CD4-positive, alpha-beta T cell treated with Interleukin-17A for 4 hours (primary cell): Measurements from ENCODE around the gene PTPN11.
"Not testable (repeated sequence)": the region's sequence is repeated elsewhere in the genome, so short reads cannot be mapped to it uniquely, and the experiment has no call there.

Source experiments
- DNase-seq: peaks from one replicate; pipeline ENCODE4 v3.0.0-alpha.2; 2020; ENCODE audit warnings: mixed read lengths

PTPN11 gene

DNA sequence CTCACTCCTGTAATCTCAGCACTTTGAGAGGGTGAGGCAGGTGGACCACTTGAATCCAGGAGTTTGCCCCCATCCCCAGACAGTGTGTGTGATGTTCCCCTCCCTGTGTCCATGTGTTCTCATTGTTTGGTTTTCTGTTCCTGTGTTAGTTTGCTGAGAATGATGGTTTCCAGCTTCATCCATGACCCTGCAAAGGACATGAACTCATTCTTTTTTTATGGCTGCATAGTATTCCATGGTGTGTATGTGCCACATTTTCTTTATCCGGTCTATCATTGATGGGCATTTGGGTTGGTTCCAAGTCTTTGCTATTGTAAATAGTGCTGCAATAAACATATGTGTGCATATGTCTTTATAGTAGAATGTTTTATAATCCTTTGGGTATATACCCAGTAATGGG, 38.4 kb downstream of the PTPN11 start:
- not testable (repeated sequence) for DNase-seq

DNA sequence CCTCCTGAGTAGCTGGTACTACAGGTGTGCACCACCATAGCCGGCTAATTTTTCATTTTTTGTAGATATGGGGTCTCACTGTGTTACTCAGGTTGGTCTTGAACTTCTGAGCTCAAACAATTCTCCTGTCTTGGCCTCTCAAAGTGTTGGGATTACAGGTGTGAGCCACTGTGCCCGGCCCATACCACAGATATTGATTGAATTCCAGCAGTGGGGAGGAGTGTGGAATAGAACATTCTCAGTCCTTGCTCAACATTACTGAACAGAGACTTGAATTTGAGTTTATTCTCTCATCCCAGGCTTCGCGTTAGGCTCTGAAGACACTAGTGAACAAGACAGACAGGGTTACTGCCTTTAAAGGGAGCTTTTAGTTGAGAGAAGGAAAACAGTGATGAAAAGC, 39.6 kb downstream of the PTPN11 start:
- no peak for DNase-seq

DNA sequence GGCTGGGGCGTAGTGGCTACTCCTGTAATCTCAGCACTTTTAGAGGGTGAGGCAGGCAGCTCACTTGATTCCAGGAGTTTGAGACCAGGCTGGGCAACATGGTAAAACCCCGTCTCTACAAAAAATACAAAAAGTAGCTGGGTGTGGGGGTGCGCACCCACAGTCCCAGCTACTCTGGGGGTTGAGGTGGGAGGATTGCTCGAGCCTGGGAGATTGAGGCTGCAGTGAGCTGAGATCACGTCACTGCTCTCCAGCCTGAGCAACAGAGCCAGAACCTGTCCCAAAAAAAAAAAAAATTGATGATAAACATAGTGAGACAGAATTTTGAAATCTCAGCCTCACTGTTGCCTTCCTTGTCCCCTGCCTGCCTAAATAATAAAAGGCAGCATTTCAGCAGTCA, 40.0 kb downstream of the PTPN11 start:
- DNase-seq, result no peak

DNA sequence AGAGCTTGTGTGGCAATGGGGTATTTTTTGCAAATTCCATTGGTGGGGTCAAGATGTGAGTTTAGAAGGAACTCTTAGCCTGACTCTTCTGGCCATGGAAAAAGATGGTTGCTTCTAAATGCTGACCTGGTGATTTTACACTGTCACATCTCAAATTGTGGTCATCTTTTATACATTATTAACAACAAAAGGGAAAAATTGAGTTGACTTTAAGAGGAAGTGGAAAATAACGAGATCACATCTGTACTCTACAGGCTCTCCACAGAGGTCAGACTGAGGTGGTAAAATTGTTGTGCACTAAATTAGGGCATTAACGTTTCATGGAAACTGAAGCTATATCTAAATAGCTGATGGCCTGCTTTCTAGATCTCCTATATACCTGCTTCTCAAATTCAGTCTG, 44.7 kb downstream of the PTPN11 start:
- DNase-seq, result no peak

DNA sequence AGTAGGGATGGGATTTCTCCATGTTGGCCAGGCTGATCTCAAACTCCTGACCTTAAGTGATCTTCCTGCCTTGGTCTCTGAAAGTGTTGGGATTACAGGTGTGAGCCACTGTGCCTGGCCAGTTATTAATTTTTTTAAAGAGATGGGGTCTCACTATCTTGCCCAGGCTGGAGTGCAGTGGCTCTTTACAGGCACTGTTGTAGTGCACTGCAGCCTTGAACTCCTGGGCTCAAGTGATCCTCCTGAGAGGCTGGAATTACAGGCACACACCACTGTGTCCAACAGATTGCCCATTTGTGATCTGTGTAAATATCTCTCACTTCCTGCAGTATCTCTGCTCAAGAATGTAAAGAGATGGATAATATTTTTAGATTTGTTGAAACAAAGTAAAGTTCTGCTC, 45.9 kb downstream of the PTPN11 start:
- no peak for DNase-seq

DNA sequence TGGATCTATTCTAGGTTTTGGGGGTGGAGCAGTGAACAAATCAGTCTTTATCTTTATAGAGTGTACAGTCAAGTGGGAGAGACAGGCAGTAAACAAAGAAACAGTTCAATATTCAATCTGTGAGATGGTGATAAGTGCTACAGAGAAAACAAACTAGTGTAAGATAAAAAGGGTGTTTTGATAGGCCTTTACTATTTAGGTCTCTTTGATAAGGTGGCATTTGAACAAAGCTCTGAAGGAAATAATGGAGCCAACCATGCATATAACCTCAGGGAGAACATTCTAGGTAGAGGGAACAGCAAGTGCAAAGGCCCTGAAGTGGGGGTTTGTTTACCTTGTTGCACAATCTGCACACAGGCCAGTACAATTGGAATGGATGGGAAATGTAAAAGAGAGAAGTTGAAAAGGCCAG, 47.3 kb downstream of the PTPN11 start:
- no peak for DNase-seq

DNA sequence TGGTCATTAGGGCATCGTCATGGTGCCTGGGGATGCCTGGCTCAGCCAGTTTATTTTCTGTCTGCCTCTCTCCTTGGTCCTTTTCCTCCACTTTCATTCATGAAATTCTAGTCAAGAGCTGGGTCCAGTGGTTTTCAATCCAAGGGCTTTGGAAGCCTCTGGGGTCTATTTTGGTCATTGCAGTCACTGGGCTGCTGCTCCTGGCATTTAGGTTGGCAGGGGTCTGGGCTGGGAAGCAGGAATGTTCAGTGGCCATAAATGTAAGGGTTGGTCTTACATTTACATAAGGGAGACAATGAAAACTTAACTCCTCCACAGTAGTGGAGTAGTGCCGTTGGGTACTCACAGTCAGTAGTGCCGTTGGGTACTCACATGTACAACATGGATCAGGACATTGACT, 48.1 kb downstream of the PTPN11 start:
- DNase-seq, result no peak

DNA sequence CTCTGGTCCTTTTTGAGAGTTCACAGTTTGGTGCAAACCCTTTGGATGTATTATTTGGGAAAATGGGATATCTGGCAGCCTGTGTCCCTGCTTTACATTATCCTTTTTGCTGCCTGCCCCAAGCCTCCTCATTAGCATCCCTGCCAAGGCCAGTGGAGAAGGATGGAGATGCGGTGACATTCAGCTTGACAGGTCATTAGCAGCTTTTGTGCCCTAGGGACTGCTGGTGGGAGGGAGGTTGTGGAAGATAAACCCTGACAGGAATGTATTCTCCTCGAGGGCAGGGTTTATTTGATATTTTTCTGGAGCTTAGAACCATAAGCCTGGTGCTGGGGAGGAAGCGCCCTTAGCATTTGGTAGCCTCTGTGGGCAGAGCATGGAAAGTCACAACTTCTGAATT, 49.3 kb downstream of the PTPN11 start:
- DNase-seq, result no peak

DNA sequence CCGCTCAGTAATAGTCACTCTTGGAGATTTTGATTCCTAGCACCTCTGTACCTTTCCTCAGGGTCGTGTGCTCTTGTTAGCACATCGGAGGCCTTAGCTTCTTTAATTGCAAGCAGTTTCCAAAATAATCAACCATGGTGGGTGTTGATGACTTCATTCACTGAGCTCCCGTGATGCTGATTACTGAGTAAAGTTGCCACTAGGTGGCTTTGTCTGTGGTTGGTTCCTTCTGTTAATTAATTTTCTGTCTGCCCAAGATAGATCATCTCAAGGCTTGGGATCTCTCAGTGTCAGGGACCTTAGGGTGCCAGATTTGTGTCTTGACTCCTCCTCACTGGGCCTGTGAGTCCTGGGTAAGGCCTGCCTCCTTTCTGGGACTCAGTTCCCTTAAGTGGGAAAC, 54.3 kb downstream of the PTPN11 start:
- no peak for DNase-seq

DNA sequence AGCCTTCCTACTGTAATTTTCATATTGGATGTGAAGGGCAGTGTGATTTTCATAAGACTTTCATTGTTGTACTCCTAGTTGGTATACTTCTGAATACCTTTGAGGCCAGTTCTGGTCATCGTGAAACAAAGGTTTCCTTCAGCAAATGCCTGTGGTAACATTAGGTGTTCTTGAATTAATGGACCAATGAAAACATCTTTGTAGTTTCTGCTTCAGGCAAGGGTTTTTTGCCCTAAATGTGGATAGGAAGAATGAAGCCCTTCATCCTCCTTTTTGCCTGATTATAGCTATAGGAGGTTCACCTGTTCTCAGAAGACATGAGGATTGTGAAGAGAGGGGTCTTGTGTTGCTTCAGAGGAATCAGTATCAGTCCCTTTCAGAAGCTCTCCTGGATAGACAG, 60.7 kb downstream of the PTPN11 start:
- DNase-seq, result no peak

DNA sequence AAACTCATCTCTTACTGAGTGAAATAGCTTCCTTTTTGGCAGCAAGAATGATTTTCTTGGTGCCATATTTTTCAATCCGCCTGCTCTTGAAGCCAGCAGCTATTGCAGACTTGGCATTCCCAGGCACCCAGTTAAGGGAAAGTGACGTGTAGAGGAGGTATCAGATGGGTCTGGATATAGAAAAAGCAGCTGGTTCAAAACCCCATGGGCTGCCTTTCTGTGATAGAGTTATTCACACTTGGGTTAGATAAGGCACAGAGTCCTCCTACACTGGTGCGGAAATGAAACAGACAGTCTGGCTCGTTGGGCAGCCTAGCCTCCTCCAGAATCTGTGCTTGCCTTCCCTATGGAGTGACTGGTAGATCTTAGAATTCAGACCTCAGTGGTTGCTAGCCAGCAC, 62.2 kb downstream of the PTPN11 start:
- DNase-seq, result no peak

DNA sequence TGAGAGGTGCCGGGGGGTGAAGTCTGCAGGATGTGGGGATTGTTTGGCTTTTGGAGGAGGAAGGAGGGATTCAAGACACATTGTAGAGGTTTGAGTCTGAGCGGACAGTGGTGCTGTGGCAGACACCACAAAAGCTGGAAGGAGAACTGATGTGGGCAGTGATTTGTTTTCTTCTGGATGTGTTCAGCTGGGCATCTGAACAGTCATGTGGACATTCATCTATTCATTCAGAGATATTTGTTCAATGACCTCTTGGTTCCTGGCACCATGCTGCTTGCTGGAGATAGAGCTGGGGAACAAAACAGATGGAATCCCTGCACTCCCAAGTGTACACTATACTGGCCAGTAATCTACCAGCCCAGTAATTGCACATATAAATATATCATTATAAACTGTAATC, 64.0 kb downstream of the PTPN11 start:
- DNase-seq, result no peak

DNA sequence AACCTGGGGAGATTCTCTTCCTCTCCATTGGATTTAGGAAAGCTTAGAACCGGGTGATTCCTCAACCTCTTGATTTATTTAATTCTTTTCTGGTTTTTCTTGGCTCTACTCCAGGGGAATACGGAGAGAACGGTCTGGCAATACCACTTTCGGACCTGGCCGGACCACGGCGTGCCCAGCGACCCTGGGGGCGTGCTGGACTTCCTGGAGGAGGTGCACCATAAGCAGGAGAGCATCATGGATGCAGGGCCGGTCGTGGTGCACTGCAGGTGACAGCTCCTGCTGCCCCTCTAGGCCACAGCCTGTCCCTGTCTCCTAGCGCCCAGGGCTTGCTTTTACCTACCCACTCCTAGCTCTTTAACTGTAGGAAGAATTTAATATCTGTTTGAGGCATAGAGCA, 67.6 kb downstream of the PTPN11 start:
- DNase-seq, result no peak

DNA sequence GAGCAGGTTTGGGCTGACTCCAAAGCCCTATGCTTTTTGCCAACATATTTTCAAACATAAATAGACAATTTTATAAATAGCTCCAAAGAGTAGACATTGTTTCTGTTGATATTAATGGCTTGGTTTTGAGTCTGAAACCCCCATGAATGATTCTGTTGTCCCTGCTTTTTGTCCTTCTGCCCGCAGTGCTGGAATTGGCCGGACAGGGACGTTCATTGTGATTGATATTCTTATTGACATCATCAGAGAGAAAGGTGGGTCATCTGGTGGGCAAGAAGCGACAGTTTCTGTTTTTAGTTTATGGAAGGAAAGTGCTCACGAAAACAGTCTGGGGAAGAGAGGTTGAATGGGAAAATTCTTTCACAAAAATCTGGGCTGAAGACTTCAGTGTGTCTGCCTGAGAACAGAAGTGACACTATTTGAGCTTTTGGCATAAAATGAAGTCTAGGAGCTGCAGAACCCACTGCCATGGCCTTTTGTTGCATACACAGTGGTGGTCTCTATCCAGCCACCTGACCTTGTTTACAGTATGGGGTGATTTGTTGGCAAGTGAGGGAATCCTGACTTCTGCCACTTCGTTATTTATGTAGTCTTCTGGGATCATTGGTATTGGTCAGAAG, 69.6 kb downstream of the PTPN11 start:
- DNase-seq, result no peak

DNA sequence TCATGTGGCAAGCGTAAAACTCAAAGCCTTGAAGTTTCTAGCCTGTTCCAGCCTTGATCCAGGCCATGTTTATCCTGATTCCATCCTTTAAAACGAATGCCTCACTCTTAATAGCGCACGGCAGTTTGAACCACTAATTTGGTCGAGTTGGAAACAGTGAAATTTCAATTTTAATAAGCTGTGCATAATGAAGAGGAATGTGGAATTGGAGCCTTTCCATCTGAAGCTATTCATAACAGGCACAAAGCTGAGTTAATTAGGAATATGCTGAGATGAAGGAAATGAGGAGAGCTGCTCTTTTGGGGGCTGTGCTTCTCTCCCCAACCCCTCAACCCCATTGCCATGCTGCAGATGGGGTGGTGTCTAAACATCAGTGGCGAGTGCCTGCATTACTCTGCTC, 70.7 kb downstream of the PTPN11 start:
- no peak for DNase-seq

DNA sequence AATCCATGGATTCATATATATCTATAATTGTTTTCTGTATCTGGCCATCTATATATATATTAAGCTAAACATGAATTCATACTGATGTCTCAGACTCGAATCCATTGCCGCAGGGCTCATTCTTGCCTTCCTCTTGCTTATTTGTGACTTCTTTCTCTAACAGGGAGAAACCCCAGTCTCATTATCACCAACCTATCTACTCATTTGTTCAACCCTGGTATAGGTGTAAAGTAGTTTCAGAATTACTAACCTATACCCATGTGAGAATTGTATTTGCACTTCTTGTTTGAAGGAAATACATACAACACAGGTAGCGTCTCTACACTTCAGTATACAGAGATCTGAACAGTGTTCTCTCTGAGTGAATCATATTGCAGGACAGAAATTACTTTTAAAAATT, 77.7 kb downstream of the PTPN11 start:
- DNase-seq, result no peak

DNA sequence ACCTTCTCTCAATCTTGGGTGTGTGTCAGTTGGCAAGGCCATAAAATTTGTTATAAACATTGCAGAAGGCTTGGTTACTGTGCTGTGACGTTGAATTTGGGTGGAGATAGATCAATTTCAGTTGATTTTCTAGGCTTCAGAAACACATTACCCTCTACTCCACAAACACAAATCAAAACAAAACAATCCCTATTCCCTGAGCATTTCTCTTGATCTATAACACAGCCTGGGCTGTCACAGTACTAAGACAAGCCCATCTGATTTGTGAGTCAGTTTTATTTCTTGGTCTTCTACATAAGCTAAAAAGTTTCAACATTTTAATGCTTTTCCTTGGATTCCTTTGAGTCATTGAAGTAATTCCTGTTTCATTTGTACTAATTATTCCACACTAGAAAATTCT, 79.8 kb downstream of the PTPN11 start:
- no peak for DNase-seq

DNA sequence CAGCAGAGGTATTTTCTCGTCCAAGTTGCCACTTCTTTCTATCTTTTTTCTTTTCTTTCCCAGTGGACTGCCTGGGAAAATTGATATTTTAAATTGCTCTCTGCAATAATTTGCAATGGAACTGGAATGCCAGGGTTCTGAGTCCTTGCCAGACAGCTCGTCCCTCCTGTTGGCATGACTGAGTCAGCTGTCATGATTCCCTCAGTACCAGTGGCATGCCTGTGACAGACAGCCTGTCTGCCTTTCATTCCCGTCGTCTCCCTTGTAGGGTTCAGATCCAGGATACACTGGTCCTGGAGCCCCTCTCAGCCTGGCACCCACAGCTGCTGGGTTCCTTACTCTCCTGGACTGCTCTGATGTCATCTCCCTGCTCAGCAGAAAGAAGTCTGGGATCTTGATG, 84.8 kb downstream of the PTPN11 start:
- DNase-seq, result no peak

DNA sequence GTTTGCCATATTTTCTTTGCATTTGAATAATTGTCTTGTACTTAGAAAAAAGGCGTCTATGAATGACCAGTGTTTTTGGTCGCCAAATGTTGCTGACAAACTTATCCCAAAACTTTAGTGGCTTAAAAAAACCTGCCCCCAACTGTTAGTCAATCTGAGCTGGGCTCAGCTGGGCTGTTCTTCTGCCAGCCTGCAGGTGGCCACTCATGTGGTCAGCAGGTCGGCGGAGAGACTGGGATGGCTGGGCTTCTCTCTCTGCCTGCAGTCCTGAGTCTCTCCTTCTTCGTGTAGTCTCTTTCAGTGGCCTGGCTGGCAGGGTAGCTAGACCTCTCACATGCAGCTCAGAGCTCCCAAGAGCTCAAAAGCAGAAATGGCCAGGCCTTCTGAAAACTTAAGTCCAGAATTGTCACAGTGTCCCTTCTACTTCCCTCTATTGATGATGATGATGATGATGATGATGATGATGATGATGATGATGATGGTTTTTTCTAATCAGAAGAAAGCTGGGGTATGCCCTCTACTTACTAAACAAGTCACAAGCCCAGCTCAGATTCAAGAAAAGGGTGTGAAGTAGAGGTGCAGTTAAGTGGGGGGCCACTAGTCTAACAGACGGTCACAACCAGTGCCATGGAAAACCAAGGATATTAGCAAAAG, 87.9 kb downstream of the PTPN11 start:
- DNase-seq, result no peak

DNA sequence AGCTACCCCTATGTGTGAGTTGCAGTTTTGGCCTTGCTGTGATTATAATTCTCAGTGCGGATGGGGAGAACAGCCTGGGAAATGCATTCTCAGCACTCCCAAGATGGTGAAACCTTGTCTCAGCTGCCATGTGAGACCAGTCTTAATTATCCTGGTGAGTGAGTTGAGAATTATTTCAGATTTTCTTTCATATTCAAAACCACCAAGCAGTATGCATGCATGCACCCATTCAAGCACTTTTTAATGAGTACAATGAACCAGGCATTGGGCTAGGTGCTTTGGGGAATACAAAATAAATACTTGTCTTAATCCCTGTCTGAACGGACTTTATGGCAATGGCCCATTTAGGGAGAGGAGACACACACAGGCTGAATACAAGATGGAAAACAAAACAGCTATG, 94.7 kb downstream of the PTPN11 start:
- no peak for DNase-seq

DNA sequence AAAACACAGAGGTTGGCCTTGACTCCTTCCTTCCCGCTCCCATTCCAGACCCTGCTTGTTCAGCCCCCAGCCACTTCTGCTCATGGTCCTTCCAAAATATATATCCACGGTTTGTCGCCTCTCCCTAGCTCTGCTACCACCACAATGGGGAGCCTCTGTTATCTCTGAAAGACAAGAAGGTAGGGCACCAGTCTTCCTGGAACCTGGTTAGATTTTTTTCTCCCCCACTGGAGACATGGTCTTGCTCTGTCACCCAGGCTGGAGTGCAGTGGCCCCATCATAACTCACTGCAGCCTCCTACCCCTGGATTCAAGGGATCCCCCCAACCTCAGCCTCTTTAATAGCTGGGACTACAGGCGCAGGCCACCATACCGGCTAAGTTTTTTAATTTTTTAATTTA, 95.7 kb downstream of the PTPN11 start:
- DNase-seq, result no peak

DNA sequence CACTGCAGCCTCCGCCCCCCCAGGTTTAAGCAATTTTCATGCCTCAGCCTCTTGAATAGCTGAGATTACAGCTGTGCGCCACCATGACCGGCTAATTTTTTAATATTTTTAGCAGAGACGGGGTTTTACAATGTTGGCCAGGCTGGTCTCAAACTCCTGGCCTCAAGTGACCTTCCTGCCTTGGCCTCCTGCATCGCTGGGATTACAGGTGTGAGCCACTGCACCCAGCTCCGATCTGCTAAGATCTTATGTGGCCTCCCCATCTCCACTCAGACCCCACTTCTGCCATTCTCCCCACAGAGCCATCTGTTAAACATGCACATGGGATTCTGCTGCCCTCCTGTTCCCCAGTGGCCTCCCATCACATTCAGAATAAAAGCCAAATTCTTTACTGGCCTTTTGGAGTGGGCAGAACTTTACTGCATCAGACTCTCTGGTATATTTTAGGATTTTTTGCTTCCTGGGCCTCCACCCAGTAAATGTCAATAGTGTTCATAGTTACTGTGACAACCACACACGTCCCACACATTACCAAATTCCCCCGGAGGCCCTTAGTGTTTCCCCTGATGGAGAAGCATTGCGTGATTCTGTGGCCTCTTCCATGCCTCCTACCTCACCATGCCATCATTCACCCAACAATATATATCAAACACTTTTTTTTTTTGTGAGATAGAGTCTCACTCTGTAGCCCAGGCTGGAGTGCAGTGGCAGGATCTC, 96.3 kb downstream of the PTPN11 start:
- no peak for DNase-seq

DNA sequence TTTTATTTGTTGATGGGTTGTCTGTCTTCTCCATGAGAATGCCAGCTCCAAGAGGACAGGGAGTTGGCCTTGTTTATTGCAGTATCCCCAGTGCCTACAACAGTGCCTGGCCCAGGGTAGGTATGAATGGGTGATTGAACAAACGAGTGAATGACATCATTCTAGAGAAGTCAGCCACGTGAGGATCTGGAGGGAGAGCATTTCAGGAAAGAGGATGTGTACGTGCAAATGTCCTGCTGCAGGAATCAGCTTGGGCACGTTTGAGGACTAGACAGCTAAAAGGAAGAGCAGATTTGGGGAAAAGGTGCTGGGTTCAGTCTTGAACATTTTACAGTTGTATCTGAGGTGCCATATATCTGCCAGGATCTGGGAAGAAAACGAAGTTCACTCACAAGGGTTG, 97.1 kb downstream of the PTPN11 start:
- no peak for DNase-seq

DNA sequence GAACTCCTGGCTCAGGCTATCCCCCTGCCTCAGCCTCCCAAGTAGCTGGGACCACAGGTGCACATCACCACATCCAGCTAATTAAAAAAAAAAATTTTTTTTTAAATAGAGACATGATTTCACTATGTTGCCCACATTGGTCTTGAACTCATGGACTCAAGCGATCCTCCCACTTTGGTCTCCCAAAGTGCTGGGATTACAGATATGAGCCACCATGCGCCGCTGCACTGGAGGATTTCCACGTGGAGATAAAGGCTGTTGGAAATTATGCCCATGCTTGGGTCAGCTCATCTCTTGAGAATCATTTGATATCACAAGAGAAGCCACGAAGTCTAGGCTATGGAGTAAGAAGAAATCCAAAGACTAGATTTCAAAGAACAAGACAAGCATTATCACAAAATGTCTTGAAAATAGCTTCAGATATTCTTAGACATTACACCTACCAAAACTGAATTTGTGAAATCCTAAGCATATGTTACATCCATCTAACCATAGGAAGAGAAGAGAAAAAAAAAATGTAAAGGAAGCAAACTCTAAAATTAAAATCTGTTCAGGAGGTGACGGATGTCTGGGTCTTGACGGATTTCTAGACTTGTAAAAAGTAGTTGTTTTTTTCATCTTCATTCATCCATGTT, 99.1 kb downstream of the PTPN11 start:
- DNase-seq, result no peak
